GM19240 (cell line): ENCODE measurements around the gene PKN2.
"Not testable (repeated sequence)": the region's sequence is repeated elsewhere in the genome, so short reads cannot be mapped to it uniquely, and the experiment has no call there.

ENCODE experiments used
- DNase-seq: peaks from one replicate; pipeline ENCODE4 v3.0.0; 2011; ENCODE audit warnings: low spot score; ENCODE audit not compliant: insufficient read length

PKN2 gene

DNA sequence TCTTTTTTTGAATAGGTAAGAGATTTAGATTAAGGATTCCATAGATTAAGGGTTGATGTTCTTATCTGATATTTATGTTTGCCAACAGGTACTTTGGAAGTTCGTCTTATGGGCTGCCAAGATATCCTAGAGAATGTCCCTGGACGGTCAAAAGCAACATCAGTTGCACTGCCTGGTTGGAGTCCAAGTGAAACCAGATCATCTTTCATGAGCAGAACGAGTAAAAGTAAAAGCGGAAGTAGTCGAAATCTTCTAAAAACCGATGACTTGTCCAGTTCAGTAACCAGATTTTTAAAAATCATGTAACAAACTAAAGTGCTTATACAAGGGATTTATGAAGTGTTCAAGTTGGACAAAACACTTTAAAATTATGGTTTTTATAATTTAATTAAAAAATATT lies 100.5 kb downstream of the PKN2 start:
- DNase-seq = no peak

DNA sequence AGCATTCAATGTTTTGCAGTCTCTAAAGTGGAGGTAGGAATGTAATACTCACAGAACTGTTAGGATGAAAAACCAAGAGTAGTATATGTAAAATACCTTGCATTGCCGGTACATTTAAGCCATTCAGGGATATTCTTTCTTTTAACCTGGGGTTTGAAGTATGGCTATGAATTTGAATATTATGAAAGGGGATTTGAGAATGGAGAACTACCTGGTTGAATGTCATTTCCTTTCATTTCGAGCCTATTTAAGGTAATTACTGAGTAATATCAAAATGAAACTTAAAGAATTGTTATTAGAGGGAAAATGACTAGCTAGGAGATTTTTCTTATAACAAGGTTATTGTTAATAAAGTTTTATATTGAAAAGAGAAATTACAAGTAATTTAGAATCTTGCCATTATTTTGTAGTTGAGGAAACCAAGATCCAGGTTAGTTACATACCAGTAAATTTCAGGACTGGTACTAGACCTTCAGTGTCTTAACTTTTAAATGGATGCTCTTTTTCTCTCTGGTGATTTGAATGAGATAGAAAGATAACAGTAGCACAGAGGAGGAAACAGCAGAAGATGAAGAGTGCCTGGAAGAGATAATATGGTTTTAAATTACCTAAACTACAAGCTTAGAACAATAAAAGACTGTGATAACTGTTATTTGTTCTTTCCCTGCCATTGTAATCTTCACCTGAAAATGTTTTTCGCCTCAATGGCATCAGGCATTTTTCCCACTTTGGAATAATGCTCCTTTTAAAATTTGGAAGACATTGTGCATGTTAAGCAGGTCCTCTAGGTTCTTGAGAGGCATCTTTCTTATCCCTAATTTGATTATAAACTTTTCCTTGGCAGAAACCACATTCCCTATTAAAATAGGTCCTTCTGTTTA lies 103.2 kb downstream of the PKN2 start:
- DNase-seq = no peak

DNA sequence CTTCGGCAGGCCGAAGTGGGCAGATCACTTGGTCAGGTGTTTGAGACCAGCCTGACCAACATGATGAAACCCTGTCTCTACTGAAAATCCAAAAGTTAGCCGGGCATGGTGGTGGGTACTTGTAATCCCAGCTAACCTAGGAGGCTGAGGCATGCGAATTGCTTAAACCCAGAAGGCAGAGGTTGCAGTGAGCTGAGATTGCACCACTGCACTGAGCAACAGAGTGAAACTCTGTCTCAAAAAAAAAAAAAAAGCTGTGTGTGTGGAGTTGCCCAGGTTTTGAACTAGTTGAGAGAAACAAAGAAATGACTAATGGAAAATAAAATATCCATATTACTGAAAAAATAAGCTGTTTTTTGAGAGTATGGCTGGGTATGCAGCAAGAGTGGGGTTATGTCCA lies 107.1 kb downstream of the PKN2 start:
- no peak for DNase-seq

DNA sequence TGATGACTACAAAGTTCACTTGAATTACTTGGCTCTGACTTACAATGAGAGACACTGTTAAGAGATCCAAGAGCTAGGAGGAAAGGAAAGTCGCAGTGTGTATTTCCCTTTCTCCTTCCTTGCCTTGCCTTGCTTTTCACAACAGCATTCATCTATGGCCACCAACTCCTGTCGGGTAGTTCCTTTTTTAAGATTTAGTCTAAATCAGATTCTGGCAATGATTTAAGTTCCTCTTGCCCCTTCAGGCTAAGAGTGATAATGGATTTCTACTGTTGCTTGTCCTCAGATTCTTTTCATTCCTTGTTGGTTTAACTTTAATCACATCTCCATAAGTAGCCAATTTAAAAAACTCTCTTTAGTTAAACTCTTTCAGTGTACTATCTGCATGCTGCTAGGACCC lies 115.4 kb downstream of the PKN2 start:
- DNase-seq = no peak

DNA sequence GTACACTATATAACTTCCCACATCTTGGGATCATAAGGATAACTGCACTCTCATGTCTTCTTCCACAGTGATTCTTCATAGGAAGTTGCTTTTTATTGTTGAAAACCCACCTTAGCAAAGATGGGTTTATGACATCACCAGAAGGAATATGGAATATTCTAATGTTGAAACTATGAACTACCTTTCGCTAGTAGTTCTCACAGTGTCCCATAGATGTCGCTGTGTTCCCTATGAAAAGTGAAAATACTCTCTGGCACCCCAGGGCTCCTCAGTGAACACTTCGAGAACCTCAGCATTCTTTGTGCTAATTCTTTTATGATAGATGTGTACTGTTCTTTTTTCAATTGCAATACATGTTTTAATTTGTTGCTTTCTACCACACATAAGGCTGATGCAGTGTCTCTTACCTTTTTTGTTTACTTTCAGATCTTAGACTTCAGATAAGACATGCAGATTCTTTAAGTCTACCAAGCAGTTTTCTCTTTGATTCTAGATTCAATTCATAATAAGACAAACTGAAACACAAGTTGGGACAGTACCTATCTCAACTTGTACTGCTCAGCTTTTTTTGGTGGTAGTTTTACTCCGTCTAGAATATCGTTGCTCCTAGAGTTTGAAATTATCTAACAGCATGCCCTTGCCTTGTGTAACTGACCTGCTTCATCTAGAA lies 116.4 kb downstream of the PKN2 start:
- DNase-seq = no peak

DNA sequence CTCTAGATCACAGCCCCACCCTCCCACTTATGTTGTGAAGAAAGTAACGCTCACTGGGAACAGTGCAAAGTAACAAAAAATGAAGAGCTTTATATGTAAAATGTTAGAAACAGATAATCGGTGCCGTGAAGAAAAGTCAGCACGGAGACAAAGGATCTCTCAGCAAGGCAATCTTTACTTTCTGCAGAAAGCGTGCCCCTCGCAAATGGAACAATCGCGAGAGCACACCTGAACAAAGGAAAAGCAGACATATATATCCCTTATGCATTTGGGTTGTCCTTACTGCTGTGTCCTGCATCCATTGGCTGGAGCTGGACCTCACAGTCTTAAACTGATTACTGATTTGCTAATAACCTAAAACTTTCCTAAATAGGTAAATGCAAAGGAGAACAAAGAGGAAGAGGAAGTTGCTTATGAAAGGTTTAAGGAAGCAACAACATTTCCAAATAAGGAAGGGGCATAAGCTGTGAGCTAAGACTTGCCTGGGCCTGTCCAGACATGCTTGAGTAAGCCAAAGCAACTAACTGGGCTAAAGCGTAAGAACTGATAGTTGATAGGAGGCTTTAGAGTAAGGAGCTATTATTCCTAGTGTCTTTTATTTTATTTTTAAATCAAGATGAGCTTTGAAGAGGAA lies 117.6 kb downstream of the PKN2 start:
- DNase-seq = no peak

DNA sequence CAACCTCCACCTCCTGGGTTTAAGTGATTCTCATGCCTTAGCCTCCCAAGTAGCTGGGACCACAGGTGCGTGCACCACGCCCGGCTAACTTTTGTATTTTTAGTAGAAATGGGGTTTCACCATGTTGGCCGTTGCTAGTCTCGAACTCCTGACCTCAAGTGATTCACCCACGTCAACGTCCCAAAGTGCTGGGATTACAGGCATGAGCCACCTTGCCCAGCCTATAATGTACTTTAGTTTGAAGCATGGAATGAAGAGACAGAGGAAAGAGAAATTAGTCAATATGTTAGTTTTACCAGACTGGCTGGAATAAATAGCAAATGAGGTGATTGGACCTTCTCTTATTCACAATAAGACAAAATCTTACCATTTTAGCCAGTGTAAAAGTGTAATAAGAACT lies 118.3 kb downstream of the PKN2 start:
- no peak for DNase-seq

DNA sequence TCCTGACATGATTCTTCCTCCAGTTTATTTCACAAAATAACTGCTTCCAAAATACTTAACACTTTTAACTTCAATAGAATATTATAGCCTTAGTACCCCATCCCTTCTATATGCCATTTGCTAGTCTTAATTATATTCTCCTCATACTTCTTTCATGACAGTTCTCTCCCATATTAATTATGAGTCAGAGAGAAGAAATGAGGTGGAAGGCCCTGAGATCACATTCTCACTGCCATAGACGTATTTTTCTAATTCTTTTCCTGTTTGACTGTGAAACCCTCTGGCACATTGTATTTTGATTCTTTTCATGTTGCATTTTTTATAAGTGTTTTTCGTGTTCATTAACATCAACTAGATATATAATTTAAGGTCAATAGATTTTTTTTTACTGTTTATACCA lies 118.9 kb downstream of the PKN2 start:
- DNase-seq = no peak

DNA sequence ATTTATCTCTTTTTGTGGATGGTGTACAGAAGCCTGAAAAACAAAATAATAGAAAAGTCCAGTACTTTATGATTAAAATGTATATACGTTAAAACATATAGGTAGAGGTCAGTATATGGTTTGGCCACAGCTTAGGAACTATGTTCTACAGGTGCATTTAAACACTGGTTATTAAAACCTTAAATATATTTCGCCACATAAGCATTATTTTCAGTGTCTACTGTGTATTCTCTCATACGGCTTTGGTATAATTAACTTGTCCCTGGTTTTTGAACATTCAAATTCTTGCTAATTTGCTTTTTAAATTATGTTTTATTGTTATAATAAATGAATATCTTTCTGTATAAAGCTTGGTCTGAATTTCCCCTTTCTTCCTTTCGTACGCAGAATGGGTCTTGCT lies 119.4 kb downstream of the PKN2 start:
- no peak for DNase-seq

DNA sequence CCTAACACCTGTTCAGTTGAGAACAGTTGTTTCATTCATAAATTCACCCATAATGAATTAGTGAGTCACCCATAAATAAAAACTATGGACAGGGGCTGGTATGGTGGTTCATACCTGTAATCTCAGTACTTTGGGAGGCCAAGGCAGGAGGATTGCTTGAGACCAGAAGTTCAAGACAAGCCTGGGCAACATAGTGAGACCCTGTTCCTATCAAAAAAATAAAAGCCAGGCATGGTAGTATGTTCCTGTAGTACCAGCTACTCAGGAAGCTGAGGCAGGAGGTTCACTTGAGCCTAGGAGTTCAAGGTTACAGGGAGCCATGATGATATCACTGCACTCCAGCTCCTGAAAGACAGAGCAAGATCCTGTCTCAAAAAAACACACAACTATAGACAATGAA lies 128.3 kb downstream of the PKN2 start:
- no peak for DNase-seq

DNA sequence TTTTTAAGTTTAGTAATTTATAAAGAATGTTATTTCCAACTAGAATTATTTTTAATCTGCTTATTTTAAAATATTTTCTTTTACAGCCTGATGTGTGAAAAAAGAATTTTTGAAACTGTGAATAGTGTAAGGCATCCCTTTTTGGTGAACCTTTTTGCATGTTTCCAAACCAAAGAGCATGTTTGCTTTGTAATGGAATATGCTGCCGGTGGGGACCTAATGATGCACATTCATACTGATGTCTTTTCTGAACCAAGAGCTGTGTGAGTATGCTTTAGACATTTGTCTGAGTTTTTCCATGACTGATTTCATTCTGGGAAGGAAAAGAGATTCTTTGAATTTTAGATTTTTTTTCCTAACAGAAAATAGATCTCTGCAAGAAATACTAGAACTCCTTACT lies 129.4 kb downstream of the PKN2 start:
- DNase-seq = no peak

DNA sequence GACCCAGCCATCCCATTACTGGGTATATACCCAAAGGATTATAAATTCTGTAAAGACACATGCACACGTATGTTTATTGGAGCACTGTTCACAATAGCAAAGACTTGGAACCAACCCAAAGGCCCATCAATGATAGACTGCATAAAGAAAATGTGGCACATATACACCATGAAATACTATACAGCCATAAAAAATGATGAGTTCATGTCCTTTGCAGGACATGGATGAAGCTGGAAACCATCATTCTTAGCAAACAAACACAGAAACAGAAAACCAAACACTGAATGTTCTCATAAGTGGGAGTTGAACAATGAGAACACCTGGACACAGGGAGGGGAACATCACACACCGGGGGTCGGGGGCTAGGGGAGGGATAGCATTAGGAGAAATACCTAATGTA lies 135.6 kb downstream of the PKN2 start:
- DNase-seq = not testable (repeated sequence)

DNA sequence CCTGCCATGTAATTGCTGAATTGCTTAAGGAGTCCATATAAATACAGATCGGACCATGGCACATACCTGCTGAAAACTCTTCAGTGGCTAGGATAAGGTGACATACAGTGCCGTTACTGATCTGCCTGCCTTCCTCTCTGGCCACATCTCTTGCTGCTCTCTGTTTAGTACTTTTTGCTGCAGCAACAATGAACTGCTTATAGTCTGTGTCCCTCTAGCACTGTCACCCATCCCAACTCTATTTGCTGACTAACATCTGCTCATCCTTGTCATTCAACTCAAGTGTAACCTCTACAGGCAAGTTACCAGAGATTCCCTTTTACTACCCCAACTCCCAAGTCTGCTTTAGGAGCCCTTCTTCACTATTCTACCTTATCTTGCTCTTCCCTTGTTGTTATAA lies 141.6 kb downstream of the PKN2 start:
- DNase-seq = no peak

DNA sequence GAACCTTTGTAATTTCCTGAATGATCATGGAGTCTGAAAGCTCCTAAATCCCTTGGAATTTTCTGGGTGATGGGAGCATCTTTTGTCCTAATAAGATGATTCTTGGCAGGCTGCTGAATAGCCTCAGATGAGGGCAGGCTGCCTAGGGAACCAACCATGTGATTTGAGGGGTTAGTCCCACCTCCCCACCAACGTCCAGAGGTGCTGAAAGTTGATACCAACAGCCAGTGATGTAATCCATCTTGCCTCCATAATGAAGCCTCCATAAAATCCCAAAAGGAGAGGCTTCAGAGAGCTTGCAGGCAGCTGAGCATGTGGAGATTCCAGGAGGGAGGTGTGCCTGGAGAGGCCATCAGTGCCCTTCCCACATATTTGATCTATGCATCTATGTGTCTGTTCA lies 163.6 kb downstream of the PKN2 start:
- no peak for DNase-seq

DNA sequence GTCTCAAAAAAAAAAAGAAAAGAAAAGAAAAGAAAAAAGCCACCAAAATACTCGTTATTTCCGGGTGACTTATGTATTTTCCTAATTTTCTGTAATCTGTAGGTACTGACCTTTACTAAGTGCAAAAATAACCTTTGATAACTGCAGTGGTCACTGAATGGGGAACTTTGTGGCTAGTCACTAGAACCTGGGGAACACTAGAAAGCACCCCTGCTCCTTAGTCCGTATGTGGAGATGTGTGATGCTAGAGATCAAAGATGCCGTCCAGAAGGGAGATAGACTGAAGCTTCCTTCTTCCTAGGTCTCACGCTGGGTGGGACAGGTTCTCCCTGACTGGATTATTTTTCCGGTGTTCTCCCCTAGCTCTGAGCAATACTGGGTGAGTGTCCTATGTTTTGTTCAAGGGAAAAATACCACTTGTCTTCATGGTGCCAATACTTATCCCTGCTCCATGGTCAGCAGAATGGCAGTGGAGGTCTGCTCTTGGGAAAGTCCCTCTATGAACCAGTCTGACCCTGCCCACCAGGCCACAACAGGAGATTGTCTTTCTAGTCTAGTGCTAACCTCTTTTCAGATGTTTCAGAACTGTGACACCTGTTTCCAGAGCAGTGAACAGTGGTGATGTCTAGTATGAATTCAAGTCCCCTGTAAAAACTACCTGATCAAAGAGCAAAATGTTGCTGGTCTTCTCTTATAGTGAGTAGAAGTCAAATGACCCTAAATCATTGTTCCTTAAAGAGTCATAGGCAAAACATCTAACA lies 167.4 kb downstream of the PKN2 start:
- no peak for DNase-seq

DNA sequence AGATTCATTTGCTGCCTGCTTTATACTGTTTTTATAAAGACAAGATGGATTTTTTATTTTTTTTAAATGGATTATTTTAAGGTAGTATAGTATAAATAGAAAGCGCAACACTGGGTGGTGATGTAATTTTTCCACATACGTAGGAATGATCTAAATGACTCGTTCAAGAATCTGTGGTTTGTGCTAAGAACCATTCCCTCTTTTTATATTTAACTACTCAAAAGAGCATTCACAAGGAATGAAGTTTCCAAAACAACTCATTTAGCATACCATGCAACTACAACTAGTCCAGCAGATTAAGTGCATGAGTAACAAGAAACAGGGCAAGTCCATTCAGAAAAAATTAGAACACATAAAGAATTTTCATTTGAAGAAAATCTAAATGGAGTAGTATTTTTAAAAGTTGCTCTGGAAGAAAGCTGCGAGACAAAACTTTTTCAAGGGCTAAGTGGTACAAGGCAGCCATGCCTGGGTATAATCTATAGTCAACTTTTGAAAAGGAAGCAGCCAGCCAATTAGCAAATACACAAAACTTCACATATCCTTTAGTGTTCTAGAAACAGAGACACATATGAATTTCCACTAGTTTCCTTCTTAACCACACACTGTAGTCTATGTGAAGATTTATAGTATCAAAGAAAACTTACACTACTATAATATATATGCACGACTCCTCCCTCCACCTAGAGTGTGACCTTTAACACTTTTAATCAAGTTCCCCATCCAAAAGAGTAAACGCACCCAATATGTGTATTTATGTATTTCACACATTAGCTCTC lies 183.9 kb downstream of the PKN2 start:
- DNase-seq = no peak

DNA sequence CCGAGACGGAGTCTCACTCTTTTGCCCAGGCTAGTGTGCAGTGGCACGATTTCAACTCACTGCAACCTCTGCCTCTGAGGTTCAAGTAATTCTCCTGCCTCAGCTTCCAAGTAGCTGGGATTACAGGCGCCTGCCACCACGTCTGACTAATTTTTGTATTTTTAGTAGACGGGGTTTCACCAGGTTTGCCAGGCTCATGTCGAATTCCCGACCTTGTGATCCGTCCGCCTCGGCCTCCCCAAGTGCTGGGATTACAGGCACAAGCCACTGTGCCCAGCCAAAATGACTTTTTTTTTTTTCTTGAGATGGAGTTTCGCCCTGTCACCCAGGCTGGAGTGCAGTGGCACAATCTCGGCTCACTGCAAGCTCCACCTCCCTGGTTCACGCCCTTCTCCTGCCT lies 185.6 kb downstream of the PKN2 start:
- not testable (repeated sequence) for DNase-seq

DNA sequence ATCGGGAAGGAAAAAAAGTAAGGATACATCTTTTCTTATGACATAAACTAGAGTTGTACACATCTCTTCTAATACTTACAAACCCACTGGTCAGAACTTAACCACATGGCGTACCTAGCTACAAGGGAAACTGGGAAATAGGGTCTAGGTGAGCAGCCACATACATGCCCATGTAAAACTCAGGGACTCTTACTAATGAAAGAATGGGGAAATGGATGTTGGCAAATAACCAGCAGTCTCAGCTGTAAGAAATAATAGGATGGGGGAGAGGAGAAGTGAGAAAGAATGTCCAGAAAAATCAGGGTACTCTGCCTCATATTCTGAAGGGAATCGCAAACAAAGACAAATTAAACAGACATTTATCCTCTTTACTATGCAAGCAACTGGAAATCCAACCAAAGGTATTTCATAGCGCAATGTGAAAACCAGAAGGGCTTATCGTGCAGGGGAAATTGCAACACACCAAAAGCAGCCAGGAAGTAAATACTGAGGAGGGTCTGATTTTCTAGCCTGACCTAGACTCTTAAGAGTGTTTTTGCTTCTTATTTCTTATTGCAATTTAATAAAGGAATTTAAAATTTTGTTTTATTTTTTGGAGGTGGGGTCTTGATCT lies 189.8 kb downstream of the PKN2 start:
- DNase-seq = no peak

DNA sequence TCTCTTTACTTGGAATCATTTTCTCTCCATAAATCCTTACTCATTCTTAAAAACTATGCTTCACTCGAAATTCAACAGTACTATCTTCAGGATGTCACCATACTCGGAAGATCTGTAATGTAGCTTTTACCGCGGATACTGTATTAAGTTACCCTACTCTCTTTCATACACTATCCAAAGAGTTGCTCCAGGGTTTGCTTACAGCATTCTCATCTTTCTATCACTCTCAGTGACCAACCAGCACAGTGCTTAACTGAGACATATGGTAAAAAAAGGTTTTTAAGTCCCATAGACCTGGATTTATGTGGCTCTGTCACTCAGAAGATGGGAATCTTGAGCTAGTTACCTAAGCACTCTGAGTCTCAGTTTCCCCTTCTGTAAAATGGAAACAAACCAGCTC lies 191.5 kb downstream of the PKN2 start:
- no peak for DNase-seq

DNA sequence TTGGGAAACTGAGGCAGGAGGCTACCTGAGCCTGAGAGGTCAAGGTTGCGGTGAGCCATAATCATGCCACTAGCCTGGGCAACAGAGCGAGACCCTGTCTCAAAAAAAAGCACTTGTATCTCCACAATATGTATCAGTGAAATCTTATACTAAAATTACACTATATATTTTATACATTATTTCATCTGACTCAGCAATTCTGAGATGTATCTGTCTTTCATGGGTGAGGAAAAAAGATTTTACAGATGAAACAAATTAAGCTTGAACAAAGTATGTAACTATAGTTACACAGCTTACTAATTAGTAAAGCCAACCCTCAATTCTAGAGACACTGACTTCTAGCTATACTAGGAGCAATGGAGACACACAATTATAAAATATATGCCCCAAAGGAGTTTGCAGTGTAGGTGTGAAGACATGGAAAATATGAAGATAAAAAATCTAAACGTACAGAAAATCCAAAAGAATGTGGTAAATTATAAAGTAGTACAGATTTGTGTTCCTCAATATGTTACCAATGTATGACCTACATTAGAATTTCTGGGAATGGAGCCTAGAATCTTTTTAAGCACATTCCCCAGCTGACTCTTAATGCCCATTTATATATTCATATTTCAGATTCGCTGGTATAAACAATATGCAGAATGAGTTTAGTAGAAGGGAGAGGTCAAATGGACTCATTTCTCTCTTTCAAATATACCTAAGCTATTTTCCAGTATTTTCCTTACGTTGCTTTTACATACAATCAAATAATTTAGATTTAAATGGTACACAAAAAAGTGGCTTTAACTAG lies 192.7 kb downstream of the PKN2 start:
- DNase-seq = no peak
